Trophoblast cell (in vitro differentiated cells and primary cell): Measurements from ENCODE around the gene HOXA5.

ENCODE experiments used
- DNase-seq, 2 donors: peaks; one replicate each; pipeline ENCODE4 v3.0.0-alpha.2; 2016
- H2AFZ ChIP-seq: 2 replicates; pipeline ENCODE4 v1.6.1; 2013; ENCODE audit warnings: low read length, moderate library complexity, mild to moderate bottlenecking; ENCODE audit not compliant: insufficient read depth, poor library complexity
- H2AK5ac ChIP-seq: 2 replicates; pipeline ENCODE4 v1.6.1; 2013; ENCODE audit warnings: mild to moderate bottlenecking, low read length
- H2BK120ac ChIP-seq: 2 replicates; pipeline ENCODE4 v1.6.1; 2013; ENCODE audit warnings: low read length, mild to moderate bottlenecking, moderate library complexity; ENCODE audit not compliant: insufficient read depth, poor library complexity
- H2BK12ac ChIP-seq: 2 replicates; pipeline ENCODE4 v1.6.1; 2013; ENCODE audit warnings: mild to moderate bottlenecking, low read length, moderate library complexity
- H2BK5ac ChIP-seq: 2 replicates; pipeline ENCODE4 v1.6.1; 2013; ENCODE audit warnings: low read length, low read depth, moderate library complexity, mild to moderate bottlenecking; ENCODE audit not compliant: poor library complexity
- H3K14ac ChIP-seq: 2 replicates; pipeline ENCODE4 v1.6.1; 2013; ENCODE audit warnings: mild to moderate bottlenecking, low read length
- H3K18ac ChIP-seq: 2 replicates; pipeline ENCODE4 v1.6.1; 2013; ENCODE audit warnings: mild to moderate bottlenecking, low read length
- H3K23ac ChIP-seq: 2 replicates; pipeline ENCODE4 v1.6.1; 2013; ENCODE audit warnings: low read length
- H3K27ac ChIP-seq: 2 replicates; pipeline ENCODE4 v1.5.1; 2013; ENCODE audit warnings: low read depth, mild to moderate bottlenecking, inconsistent platforms, low read length, moderate library complexity
- H3K27me3 ChIP-seq: 2 replicates; pipeline ENCODE4 v1.6.1; 2013; ENCODE audit warnings: inconsistent platforms, mild to moderate bottlenecking, low read length, moderate library complexity; ENCODE audit not compliant: insufficient read depth
- H3K36me3 ChIP-seq, 2 experiments: 1 replicate in 1 of 2; 2 replicates in 1 of 2; pipeline ENCODE4 v1.6.1; 2013; ENCODE audit warnings: low read length in 2 of 2, mild to moderate bottlenecking in 2 of 2, moderate library complexity in 1 of 2; ENCODE audit not compliant: insufficient read depth in 2 of 2, control insufficient read depth in 1 of 2
- H3K4ac ChIP-seq: 2 replicates; pipeline ENCODE4 v1.6.1; 2013; ENCODE audit warnings: low read depth, mild to moderate bottlenecking, low read length, moderate library complexity
- H3K4me1 ChIP-seq, 2 experiments: 1 replicate in 1 of 2; 2 replicates in 1 of 2; pipeline ENCODE4 v1.6.1; 2013; ENCODE audit warnings: low read length in 2 of 2, mild to moderate bottlenecking in 2 of 2, moderate library complexity in 1 of 2; ENCODE audit not compliant: insufficient read depth in 2 of 2, control insufficient read depth in 1 of 2
- H3K4me2 ChIP-seq: 2 replicates; pipeline ENCODE4 v1.6.1; 2013; ENCODE audit warnings: inconsistent platforms, mild to moderate bottlenecking, low read length, moderate library complexity
- H3K4me3 ChIP-seq: 2 replicates; pipeline ENCODE4 v1.5.1; 2013; ENCODE audit warnings: mild to moderate bottlenecking, low read depth, low read length, inconsistent platforms
- H3K79me1 ChIP-seq: one replicate; pipeline ENCODE4 v1.6.1; 2013; ENCODE audit warnings: low read length
- H3K79me2 ChIP-seq: 2 replicates; pipeline ENCODE4 v1.6.1; 2013; ENCODE audit warnings: low read length, mild to moderate bottlenecking; ENCODE audit not compliant: control insufficient read depth, insufficient read depth, poor library complexity
- H3K9ac ChIP-seq: 2 replicates; pipeline ENCODE4 v1.6.1; 2013; ENCODE audit warnings: mild to moderate bottlenecking, low read length
- H3K9me3 ChIP-seq: 2 replicates; pipeline ENCODE4 v1.6.1; 2013; ENCODE audit warnings: low read depth, mild to moderate bottlenecking, control low read depth, inconsistent platforms, low read length; ENCODE audit not compliant: insufficient read depth
- H4K12ac ChIP-seq: 2 replicates; pipeline ENCODE4 v1.6.1; 2013; ENCODE audit warnings: low read depth, mild to moderate bottlenecking, low read length, moderate library complexity
- H4K8ac ChIP-seq: 2 replicates; pipeline ENCODE4 v1.6.1; 2013; ENCODE audit warnings: low read depth, mild to moderate bottlenecking, low read length, moderate library complexity
- H4K91ac ChIP-seq: one replicate; pipeline ENCODE4 v1.6.1; 2013; ENCODE audit warnings: low read depth, mild to moderate bottlenecking, low read length, moderate library complexity
- WGBS: extraction: QIAGEN DNeasy Blood & Tissue Kit; methylation state at CpG from one replicate; pipeline ENCODE4 v1.1.7; 2013; ENCODE audit warnings: missing lambda C conversion rate; ENCODE audit not compliant: insufficient read length, insufficient coverage; ENCODE audit errors: extremely low coverage; 5-methylcytosine and 5-hydroxymethylcytosine counted together

HOXA5 gene

DNA sequence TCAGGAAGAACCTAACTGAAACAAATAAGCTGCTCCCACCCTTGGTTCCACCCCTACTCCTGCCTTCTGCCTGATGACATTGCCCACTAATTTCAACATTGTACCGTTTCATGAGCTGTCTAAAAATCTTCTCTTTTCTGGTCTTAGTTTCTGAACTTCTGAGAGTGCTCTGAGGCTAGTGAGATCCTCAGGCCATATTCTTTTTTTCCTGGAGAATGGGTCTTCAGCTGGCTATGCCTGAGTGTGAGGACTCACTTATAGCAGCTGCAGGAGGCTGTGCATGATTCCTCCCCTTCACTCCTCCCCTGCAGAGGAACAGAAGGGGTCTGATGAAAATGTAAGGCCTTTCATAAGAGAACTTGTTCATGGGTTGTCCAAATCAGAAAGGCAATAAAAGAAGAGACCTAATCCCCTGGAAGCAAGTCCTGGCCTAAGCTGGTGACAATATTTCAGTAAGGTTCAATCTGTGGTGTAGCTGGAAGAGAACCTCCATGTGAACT lies 24.0 kb downstream of the HOXA5 start:
- no peak overlapping the region for H2AFZ ChIP-seq
- peaks cover 9% of the 10 kb centered on the region for H3K9me3 ChIP-seq
- no peak overlapping the region for H2BK12ac ChIP-seq
- H3K79me1 ChIP-seq = no peaks in the 10 kb centered on the region
- H3K4ac ChIP-seq = no peak overlapping the region
- no peak overlapping the region for H2BK120ac ChIP-seq
- no peak overlapping the region for H3K4me2 ChIP-seq
- no peak overlapping the region for H3K18ac ChIP-seq
- H3K4me3 ChIP-seq = no peak overlapping the region
- peaks cover 87% of the 10 kb centered on the region for H3K27me3 ChIP-seq
- no peak overlapping the region for H4K91ac ChIP-seq
- no peak overlapping the region for H3K23ac ChIP-seq
- H3K4me1 ChIP-seq = no peaks in the 10 kb centered on the region
- H3K14ac ChIP-seq = no peak overlapping the region
- no peak overlapping the region for H2BK5ac ChIP-seq
- no peak overlapping the region for H3K27ac ChIP-seq
- H3K79me2 ChIP-seq = no peaks in the 10 kb centered on the region
- no peak overlapping the region for H4K12ac ChIP-seq
- WGBS = no CpG with 5 or more reads among the region's 1 CpG
- no peak overlapping the region for H2AK5ac ChIP-seq
- H3K36me3 ChIP-seq = no peaks in the 10 kb centered on the region
- no peak overlapping the region for H3K9ac ChIP-seq
- H4K8ac ChIP-seq = no peak overlapping the region
- DNase-seq = no peak

GRCh38 chr7:27118580-27118979 lies 24.9 kb downstream of the HOXA5 start:
- Histone ChIP-seq H4K8ac (no peak overlapping the region), H3K79me2 (no peaks in the 10 kb centered on the region), H3K27me3 (peaks cover 84% of the 10 kb centered on the region), H3K79me1 (no peaks in the 10 kb centered on the region), H3K4ac (no peak overlapping the region), H3K9ac (no peak overlapping the region), H3K36me3 (no peaks in the 10 kb centered on the region), H2AK5ac (no peak overlapping the region), H3K4me2 (no peak overlapping the region), H3K4me1 (no peaks in the 10 kb centered on the region), H3K27ac (no peak overlapping the region), H3K14ac (no peak overlapping the region), H3K4me3 (no peak overlapping the region), H3K9me3 (peaks cover 5% of the 10 kb centered on the region), H2BK12ac (no peak overlapping the region), H4K91ac (no peak overlapping the region), H3K18ac (no peak overlapping the region), H2AFZ (no peak overlapping the region), H3K23ac (no peak overlapping the region), H4K12ac (no peak overlapping the region), H2BK5ac (no peak overlapping the region), H2BK120ac (no peak overlapping the region)
- no CpG with 5 or more reads among the region's 3 CpGs for whole genome bisulfite sequencing
- DNase-seq = no peak

- no peak overlapping the region for H3K14ac ChIP-seq
- H3K23ac ChIP-seq = no peak overlapping the region
- H3K4me1 ChIP-seq = no peaks in the 10 kb centered on the region
- WGBS = no CpG with 5 or more reads among the region's 19 CpGs
- H3K4ac ChIP-seq = no peak overlapping the region
- no peak overlapping the region for H3K4me3 ChIP-seq
- H2AK5ac ChIP-seq = no peak overlapping the region
- H4K8ac ChIP-seq = no peak overlapping the region
- H3K27ac ChIP-seq = no peak overlapping the region
- H3K79me2 ChIP-seq = no peaks in the 10 kb centered on the region
- no peak overlapping the region for H2AFZ ChIP-seq
- no peaks in the 10 kb centered on the region for H3K79me1 ChIP-seq
- no peak overlapping the region for H4K91ac ChIP-seq
- H3K4me2 ChIP-seq = no peak overlapping the region
- DNase-seq = no peak
- H3K36me3 ChIP-seq = no peaks in the 10 kb centered on the region
- H2BK5ac ChIP-seq = no peak overlapping the region
- H2BK12ac ChIP-seq = no peak overlapping the region
- H2BK120ac ChIP-seq = no peak overlapping the region
- no peak overlapping the region for H3K18ac ChIP-seq
- peaks cover 84% of the 10 kb centered on the region for H3K27me3 ChIP-seq
- peaks cover 5% of the 10 kb centered on the region for H3K9me3 ChIP-seq
- H3K9ac ChIP-seq = no peak overlapping the region
- H4K12ac ChIP-seq = no peak overlapping the region
Measured at GRCh38 chr7:27117887-27118491, 25.5 kb downstream of the HOXA5 start.

DNA sequence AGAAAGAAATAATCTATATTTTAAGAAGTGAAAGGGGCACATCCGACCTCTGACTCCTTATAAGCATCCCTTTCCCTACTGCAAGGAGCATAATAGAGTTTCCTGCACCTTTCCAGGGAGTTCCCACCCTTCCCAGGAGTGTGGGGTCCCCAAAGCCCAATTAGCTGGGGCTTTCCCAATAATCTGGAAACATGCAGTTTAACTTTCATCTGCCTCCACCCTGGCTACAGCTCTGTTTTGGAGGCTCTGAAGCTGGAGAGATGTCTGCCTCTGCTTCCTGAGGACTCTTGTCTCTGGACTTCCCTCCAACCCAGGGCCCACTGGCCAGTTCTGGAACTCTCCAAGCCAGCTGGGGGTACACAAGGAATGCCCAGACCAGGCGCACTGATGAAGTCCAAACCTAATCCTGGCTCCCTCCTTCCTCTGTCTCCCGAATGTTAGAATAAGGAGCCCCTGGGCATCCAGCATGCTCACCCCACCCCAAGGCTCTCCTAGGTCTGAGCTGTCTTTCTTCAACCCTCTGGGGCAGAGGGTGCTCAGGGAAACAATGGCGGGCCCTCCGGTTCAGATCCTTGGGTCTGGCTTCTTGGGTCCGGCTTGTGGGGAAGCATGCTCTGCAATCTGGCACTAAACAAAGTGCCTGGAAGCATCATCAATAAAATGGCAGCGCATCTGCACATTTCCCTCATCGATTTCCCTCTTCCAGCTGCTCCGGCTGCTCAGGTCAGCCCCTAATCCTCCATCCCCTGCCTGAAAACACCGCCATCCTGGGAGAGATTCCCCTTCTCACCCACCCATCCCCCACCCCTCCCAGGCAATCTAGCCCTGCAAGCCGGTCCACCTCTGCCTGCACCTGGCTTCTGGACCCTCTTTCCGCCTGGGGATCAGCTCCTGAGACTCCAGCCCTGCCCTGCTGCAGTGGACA lies 26.3 kb downstream of the HOXA5 start:
- Histone ChIP-seq H3K36me3 (no peaks in the 10 kb centered on the region), H3K18ac (no peak overlapping the region), H2BK5ac (no peak overlapping the region), H3K27me3 (peaks cover 79% of the 10 kb centered on the region), H3K9ac (no peak overlapping the region), H2AFZ (no peak overlapping the region), H2AK5ac (no peak overlapping the region), H2BK12ac (no peak overlapping the region), H3K9me3 (peaks cover 1% of the 10 kb centered on the region), H3K4me1 (no peaks in the 10 kb centered on the region), H4K91ac (no peak overlapping the region), H3K4me2 (no peak overlapping the region), H3K23ac (no peak overlapping the region), H3K79me2 (no peaks in the 10 kb centered on the region), H3K27ac (no peak overlapping the region), H3K4me3 (no peak overlapping the region), H3K4ac (no peak overlapping the region), H3K14ac (no peak overlapping the region), H4K8ac (no peak overlapping the region), H4K12ac (no peak overlapping the region), H3K79me1 (no peaks in the 10 kb centered on the region), H2BK120ac (no peak overlapping the region)
- DNase-seq = no peak
- WGBS = no CpG with 5 or more reads among the region's 12 CpGs
